Measurements from ENCODE around the gene RAB11B. TPM values are rescaled to one million over a fixed set of nuclear protein-coding genes. Genes with fewer than 3 reads are reported as not detected.
A peak's percentile ranks its signal among the peaks of the same experiment; 100 is the strongest.

Gene RAB11B
- total and polyA plus RNA-seq, 2 of the 13 experiments (the other 11 are each of a cell fraction or from before 2014, with no cell fraction given): 6.0 to 28.4 TPM

DNA sequence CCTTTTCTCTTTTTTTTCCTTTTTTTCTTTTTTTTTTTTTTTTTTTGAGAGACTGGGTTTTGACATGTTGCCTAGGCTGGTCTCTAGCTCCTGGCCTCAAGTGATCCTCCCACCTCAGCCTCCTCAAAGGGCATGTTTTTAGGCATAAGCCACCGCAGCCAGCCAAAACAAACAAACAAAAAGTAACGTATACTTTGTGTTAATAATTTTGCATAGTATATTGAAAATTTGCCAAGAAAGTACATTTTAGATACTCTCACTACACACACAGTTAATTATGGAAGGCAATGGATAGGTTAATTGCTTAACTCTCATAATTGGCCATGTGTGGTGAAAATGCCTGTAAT, 1.6 kb upstream of the RAB11B start (continued):
- no peak for TF ChIP-seq KLF16 (CRISPR knock-in tag; IDR thresholded peaks at IDR 0.05)
- no peak for TF ChIP-seq STAG1 (CRISPR knock-in tag; IDR thresholded peaks at IDR 0.05)
- TF ChIP-seq HNRNPH1 (optimal IDR thresholded peaks at IDR 0.05; ENCODE audit: low read depth, low read length): no peak
- no peak for TF ChIP-seq MTA3 (CRISPR knock-in tag; IDR thresholded peaks at IDR 0.05)
- TF ChIP-seq HMGA1 (CRISPR knock-in tag; conservative IDR thresholded peaks at IDR 0.05): no peak
- TF ChIP-seq ZNF430 (CRISPR knock-in tag; IDR thresholded peaks at IDR 0.05): no peak
- no peak for TF ChIP-seq NFYB (CRISPR knock-in tag; IDR thresholded peaks at IDR 0.05)
- TF ChIP-seq ATF2 (CRISPR knock-in tag; IDR thresholded peaks at IDR 0.05): no peak
- no peak for TF ChIP-seq ZKSCAN5 (CRISPR knock-in tag; IDR thresholded peaks at IDR 0.05)
- no peak for TF ChIP-seq MAX (IDR thresholded peaks at IDR 0.05)
- no peak for TF ChIP-seq RBFOX2 (IDR thresholded peaks at IDR 0.05; ENCODE audit: low read depth, low read length)
- no peak for TF ChIP-seq MLX (CRISPR knock-in tag; IDR thresholded peaks at IDR 0.05)
- no peak for TF ChIP-seq NBN (conservative IDR thresholded peaks at IDR 0.05)
- no peak for TF ChIP-seq ZNF709 (CRISPR knock-in tag; IDR thresholded peaks at IDR 0.05)
- TF ChIP-seq ZNF232 (CRISPR knock-in tag; IDR thresholded peaks at IDR 0.05; ENCODE audit: borderline replicate concordance): no peak
- TF ChIP-seq MIXL1 (CRISPR knock-in tag; IDR thresholded peaks at IDR 0.05): no peak
- TF ChIP-seq ZNF782 (CRISPR knock-in tag; IDR thresholded peaks at IDR 0.05; ENCODE audit: borderline replicate concordance): no peak
- no peak for TF ChIP-seq WIZ (CRISPR knock-in tag; IDR thresholded peaks at IDR 0.05)
- no peak for TF ChIP-seq ZFP36L2 (CRISPR knock-in tag; IDR thresholded peaks at IDR 0.05)
- 0 out of 2 replicates have a peak, but pooled peaks have one; percentile 70 for TF ChIP-seq RNF219 (CRISPR knock-in tag; IDR thresholded peaks at IDR 0.05)
- no peak for TF ChIP-seq KDM4B (CRISPR knock-in tag; IDR thresholded peaks at IDR 0.05)
